NCI-H2081 (cell line): ENCODE measurements around the gene SPATA9.
"Not testable (repeated sequence)": the region's sequence is repeated elsewhere in the genome, so short reads cannot be mapped to it uniquely, and the experiment has no call there.

Source experiments
- DNase-seq, 2 experiments: peaks; one replicate each; lab custom pipeline; 2025; lab: John Stamatoyannopoulos, UW

SPATA9 gene

GRCh38 chr5:95717439-95717838, 34.6 kb upstream of the SPATA9 start:
- no peak for DNase-seq

- DNase-seq: no peak
Measured at GRCh38 chr5:95715799-95716461, 33.1 kb upstream of the SPATA9 start.

DNA sequence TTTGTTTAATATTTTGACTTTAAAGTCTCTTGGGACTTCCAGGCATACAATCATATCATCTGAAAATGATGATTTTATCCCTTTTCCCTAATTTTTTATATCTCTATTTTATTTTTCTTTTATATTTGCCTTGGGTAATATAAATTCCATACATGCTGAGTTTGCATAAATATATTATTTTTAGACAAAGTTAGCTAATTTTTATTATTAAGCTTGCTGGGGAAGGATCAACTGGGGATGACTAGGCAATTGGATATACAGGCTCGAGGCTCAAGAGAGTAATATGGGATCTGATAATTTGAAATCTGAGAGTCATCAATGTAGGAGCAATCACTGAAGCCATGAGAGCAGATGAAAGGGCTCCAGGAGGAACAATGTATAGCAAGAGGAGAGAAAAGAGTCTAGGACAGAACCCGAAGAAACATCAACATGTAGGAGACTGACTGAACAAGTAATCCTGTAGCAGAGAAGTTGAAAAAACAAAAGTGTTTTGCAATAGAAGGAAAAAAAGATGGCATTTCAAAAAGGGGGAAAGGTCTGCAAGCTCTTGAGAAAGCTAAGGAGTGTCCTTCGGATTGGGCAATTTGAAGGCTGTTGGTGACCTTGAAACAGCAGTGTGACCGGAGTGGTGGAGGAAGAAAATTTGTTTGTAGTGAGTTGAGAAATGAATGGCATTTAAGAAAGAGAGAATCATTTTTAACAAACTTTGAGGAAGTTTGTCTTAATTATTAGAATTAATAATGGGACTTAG, 31.3 kb upstream of the SPATA9 start:
- DNase-seq: no peak

DNA sequence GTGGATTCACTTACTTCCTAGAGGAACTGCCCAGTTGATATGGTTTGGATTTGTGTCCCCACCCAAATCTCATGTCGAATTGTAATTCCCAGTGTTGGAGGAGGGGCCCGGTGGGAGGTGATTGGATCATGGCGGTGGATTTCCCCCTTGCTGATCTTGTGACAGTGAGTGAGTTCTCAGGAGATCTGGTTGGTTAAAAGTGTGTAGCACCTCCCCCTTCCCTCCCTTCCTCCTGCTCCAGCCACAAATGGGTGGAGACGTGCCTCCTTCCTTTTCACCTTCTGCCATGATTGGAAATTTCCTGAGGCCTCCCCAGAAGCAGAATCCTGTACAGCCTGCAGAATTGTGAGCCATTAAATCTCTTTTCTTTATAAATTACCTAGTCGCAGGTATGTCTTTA, 30.5 kb upstream of the SPATA9 start:
- not testable (repeated sequence) for DNase-seq

GRCh38 chr5:95712347-95712958, 29.7 kb upstream of the SPATA9 start:
- no peak for DNase-seq

- DNase-seq: no peak
Measured at GRCh38 chr5:95711501-95712346, 28.9 kb upstream of the SPATA9 start.

GRCh38 chr5:95710651-95711500, 28.1 kb upstream of the SPATA9 start:
- DNase-seq: not testable (repeated sequence)

GRCh38 chr5:95709967-95710650, 27.3 kb upstream of the SPATA9 start:
- no peak for DNase-seq

DNA sequence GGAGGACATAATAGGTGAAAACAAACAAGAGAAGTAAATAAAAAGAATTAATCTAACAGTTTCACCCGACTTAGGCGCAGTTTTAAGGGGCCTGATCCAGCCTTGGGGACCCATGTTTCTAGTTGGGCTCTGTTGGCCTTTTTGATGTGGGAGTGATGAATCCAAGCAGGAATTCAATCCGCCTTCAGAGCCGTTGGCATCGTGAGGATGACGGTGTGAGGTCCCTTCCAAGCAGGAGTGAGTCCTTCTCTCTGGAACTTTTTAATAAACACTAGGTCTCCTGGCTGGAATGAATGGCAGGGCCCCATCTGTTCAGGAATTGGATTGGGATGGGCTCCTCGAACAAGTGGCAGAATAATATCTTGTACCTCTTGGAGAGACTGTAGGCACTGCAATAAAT, 26.1 kb upstream of the SPATA9 start:
- DNase-seq: no peak

DNA sequence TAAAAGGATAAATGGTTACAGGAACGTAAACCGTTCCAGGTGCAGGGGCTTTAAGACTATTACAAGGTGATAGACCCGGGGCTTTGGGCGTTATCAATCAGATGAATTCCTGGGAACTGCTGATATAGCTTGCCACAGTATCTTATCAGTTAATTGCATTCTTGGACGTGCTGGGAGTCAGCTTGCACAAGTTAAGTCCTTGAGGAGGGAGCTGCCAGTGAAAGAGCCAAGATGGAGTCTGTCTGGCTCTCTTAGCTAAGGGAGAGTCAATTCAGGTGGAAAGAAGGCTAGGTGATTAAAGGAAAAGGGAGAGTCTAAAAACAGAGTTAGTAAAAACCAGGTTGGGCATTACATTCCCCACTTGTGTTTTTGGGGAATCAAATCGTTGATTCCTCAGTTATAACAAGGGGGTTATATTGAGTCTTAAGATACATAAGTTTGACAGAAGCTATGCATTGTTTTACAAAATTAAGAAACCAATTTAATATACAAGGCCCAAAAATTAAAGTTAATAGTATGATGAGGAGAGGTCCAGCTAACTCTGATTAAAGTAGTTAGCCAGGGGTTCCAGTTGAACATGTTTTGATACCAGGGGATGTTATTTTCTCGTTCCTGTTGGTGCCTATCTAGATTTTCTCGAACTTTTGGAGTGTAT, 24.9 kb upstream of the SPATA9 start:
- DNase-seq: not testable (repeated sequence)

DNA sequence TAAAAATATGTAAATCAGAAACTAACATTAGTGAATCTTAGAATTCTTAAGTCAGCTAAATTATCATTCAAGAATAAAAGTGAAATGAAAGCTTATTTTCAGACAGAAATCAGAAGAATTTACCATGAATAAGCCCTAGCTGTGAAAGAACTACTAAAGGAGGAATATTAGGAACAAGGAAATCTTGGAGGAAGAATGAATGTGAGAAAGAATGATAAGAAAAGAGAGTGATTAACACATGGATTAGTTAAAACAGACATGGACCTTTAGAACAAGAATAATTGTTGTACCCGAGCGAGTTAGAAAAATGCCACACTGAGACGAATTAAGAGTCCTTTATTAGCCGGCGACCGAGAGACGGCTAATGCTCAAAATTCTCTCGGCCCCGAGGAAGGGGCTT, 24.3 kb upstream of the SPATA9 start:
- DNase-seq: no peak

DNA sequence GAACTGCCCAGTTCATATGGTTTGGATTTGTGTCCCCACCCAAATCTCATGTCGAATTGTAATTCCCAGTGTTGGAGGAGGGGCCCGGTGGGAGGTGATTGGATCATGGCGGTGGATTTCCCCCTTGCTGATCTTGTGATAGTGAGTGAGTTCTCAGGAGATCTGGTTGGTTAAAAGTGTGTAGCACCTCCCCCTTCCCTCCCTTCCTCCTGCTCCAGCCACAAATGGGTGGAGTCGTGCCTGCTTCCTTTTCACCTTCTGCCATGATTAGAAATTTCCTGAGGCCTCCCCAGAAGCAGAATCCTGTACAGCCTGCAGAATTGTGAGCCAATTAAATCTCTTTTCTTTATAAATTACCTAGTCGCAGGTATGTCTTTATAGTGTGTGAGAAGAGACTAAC, 23.4 kb upstream of the SPATA9 start:
- DNase-seq: not testable (repeated sequence)

DNA sequence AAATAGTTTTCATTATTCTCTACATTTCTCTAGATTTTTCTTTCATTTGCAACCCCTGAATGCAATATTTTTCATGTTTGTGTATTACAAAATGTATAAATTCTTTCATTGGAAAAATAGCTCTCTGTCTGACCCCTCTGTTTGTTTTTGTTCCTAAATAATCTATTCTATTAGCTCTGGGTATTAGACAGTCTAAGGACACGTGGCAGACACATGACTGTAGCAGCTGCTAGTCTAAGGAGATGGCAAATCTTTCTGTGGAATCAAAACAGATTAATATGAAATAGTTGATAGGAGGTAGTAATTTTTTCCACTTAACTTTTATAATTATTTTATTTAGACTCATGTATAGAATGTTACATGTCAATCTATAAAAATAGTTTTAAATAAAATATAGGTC, 21.4 kb upstream of the SPATA9 start:
- DNase-seq: no peak

- DNase-seq: no peak
Measured at GRCh38 chr5:95701074-95701473, 18.3 kb upstream of the SPATA9 start.

- no peak for DNase-seq
Measured at GRCh38 chr5:95699337-95699736, 16.5 kb upstream of the SPATA9 start.

DNA sequence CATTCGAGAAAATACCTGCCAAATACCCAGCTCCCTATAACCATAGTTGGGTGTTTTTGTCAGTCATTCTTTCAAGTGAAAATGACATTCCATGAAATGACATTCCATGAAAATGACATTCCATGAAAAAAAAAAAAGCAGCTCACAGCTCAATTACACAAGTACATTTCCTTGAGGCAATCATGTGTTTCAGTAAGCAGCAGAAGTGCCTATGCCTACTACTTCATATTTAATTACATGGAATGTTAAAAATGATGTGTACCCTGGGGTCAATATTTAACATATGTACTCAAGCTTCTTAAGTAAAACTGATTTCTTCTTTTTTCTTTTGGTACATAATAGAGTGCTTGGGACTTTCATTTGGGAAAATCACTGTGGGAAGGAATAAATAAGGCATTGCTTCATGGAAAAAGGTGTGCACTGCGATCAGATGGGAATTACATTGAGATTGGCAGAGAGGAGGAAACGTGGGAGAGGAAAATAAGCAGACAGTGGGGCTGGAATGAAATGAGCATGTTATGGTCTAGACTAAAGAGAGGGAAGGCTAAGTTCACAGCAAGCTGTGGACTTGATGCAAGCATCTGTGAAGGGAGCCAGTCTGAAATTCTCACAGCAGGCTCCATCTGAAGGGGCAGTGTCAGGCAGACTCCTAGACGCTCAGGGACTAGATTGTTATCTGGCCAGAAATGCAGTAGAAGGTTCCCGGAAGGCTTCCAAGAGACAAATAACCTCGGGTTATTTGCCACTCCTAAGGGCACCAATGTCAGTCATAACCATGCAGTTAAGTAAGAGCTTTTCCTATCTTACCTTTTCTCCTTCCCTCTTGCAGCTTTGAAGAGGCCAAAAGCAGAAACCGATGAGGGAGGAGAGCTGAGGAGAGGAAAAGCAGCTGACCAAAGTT, 15.2 kb upstream of the SPATA9 start:
- no peak for DNase-seq

DNA sequence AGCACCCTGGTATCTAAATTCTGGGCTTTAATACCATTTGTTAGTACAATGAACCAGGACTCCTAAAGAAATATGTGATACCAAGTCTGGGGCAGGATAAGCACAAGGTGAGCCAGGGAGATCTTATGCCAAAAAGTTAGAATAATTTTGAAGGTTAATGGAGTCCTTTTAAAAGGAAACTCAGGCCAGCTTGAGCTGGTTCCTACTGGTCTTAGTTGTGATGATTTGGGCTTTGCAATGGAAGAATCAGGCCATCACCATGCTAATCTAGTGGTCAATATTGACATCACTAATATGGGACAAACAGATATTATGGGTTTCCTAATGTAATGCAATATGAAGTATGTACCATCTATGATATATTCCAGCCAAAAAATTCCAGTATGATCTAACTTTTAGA, 7.5 kb upstream of the SPATA9 start:
- no peak for DNase-seq

DNA sequence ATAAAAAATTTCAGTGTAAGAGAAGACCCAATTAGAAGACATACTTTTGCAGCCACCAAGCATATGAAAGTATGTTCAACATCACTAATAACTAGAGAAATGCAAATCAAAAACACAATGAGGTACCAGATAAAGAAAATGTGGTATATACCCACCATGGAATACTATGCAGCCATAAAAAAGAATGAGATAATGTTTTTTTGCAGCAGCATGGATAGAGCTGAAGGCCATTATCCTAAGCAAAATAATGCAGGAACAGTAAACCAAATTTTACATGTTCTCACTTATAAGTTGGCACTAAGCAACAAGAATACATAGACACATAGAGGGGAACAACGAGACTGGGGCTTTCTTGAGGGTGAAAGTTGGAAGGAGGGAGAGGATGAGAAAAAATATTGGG, 6.9 kb upstream of the SPATA9 start:
- DNase-seq: no peak

DNA sequence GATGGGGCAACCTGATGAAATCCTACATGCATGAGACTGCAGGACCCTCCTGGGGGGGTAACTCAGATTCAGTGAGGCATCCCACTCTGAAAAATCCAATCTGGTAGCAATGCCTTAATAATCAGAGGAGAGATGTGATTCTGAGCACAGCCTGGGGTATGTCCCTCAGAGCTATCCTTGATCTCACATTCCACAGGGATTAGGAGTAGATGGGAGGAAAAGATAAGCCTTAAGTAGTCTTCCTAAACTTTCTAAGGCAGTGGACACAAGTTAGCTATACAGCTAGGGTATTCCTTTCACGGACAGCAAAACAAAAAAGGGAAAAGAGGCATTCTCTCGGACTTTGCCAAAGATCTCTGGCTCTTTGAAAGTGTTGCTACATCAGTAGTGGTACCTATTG, 3.9 kb upstream of the SPATA9 start:
- no peak for DNase-seq
